NCI-H526 treated with DMSO at 0.1 percent for 48 hours (cell line): ENCODE results near the gene OTOP3.

Source experiments
- DNase-seq: peaks from one replicate; lab custom pipeline; 2025; lab: John Stamatoyannopoulos, UW

The OTOP3 gene

GRCh38 chr17:74986206-74986576 lies 50.5 kb downstream of the OTOP3 start:
- DNase-seq = no peak

GRCh38 chr17:74987418-74987908 lies 51.8 kb downstream of the OTOP3 start, which contains the start of gene CDR2L:
Gene CDR2L (plus strand): TSS chr17:74987632. CDS start chr17:74988044, 412 bp downstream.
- DNase-seq = peak; percentile 83

- DNase-seq = peak; percentile 32
These were observed 52.4 kb downstream of the OTOP3 start for GRCh38 chr17:74987909-74988711.

GRCh38 chr17:74990581-74991105 lies 54.9 kb downstream of the OTOP3 start:
- no peak for DNase-seq

- DNase-seq = no peak
These were observed 56.5 kb downstream of the OTOP3 start for GRCh38 chr17:74992223-74992622.

GRCh38 chr17:74994440-74994839 lies 58.7 kb downstream of the OTOP3 start:
- no peak for DNase-seq

- no peak for DNase-seq
These were observed 60.1 kb downstream of the OTOP3 start for GRCh38 chr17:74995847-74996246.

- DNase-seq = no peak
These were observed 63.1 kb downstream of the OTOP3 start for GRCh38 chr17:74998783-74999182.

- no peak for DNase-seq
These were observed 63.8 kb downstream of the OTOP3 start for GRCh38 chr17:74999523-74999922.
